SK-N-SH (cell line): ENCODE measurements around the gene BNIP2. TPM values are rescaled to one million over a fixed set of nuclear protein-coding genes. Genes with fewer than 3 reads are reported as not detected.

ENCODE experiments used
- CTCF ChIA-PET: fragments of 300-600, 350-600 bp; formaldehyde crosslinking; extraction: SDS; loops from one replicate; lab custom pipeline; 2021; lab: Yijun Ruan, JAX
- POLR2A ChIA-PET: fragments of 350-600 bp; sonication (Branson Sonifier 250); formaldehyde crosslinking; extraction: SDS; loops from one replicate; lab custom pipeline; 2020; ENCODE audit warnings: antibody characterized with exemption, inconsistent platforms; lab: Yijun Ruan, JAX
- DNase-seq: peaks from one replicate; pipeline ENCODE4 v3.0.0; 2012
- H2AFZ ChIP-seq: fragments of 200-600 bp; sonication (generic); 2 replicates; pipeline ENCODE4 v1.8.1; 2016; ENCODE audit warnings: antibody characterized with exemption, mild to moderate bottlenecking, low read depth
- H3F3A ChIP-seq: fragments of 200-600 bp; sonication (generic); replicated peaks from 2 replicates; pipeline ENCODE3; 2016; ENCODE audit warnings: antibody characterized with exemption, mild to moderate bottlenecking; ENCODE audit not compliant: insufficient read depth
- H3K27ac ChIP-seq, 2 experiments: fragments of 200-500 bp in 1 of 2; fragments of 200-600 bp in 1 of 2; sonication (Bioruptor generic) in 1 of 2; sonication (generic), shearing (Covaris generic) in 1 of 2; 2 replicates each; pipeline versions ENCODE4 v1.5.1 to v1.6.1; 2014 to 2016; ENCODE audit warnings: low read depth in 2 of 2, inconsistent platforms in 1 of 2, low read length in 1 of 2, mild to moderate bottlenecking in 1 of 2, mixed read lengths in 1 of 2
- H3K27me3 ChIP-seq: fragments of 200-600 bp; sonication (generic), shearing (Covaris generic); 2 replicates; pipeline ENCODE4 v1.6.1; 2016; ENCODE audit warnings: mixed run types; ENCODE audit not compliant: insufficient read depth
- H3K36me3 ChIP-seq, 2 experiments: fragments of 200-500 bp in 1 of 2; fragments of 200-600 bp in 1 of 2; sonication (Bioruptor generic) in 1 of 2; sonication (generic) in 1 of 2; replicated peaks in 1 of 2; 2 replicates each; pipeline versions ENCODE3 to v1.5.1; 2014 to 2016; ENCODE audit warnings: low read length in 1 of 2, mild to moderate bottlenecking in 1 of 2; ENCODE audit not compliant: insufficient read depth in 2 of 2, control insufficient read depth in 1 of 2
- H3K4me1 ChIP-seq, 2 experiments: fragments of 200-500 bp in 1 of 2; fragments of 200-600 bp in 1 of 2; sonication (Bioruptor generic) in 1 of 2; sonication (generic), shearing (Covaris generic) in 1 of 2; 2 replicates each; pipeline versions ENCODE4 v1.5.1 to v1.6.1; 2014 to 2016; ENCODE audit warnings: low read depth in 1 of 2, low read length in 1 of 2, mixed run types in 1 of 2; ENCODE audit not compliant: insufficient read depth in 2 of 2, control insufficient read depth in 1 of 2
- H3K4me2 ChIP-seq: fragments of 200-600 bp; sonication (generic), shearing (Covaris generic); 2 replicates; pipeline ENCODE4 v1.6.1; 2017; ENCODE audit warnings: mixed run types
- H3K4me3 ChIP-seq, 2 experiments: fragments of 200-500 bp in 1 of 2; fragments of 200-600 bp in 1 of 2; sonication (Bioruptor generic) in 1 of 2; sonication (generic), shearing (Covaris generic) in 1 of 2; 2 replicates each; pipeline versions ENCODE4 v1.5.1 to v1.8.1; 2014 to 2016; ENCODE audit warnings: low read depth in 2 of 2, inconsistent platforms in 1 of 2, low read length in 1 of 2, mild to moderate bottlenecking in 1 of 2, mixed read lengths in 1 of 2, moderate library complexity in 1 of 2
- H3K79me2 ChIP-seq: fragments of 200-600 bp; sonication (generic); 2 replicates; pipeline ENCODE4 v1.8.1; 2017; ENCODE audit warnings: mild to moderate bottlenecking; ENCODE audit not compliant: insufficient read depth
- H3K9ac ChIP-seq: fragments of 200-600 bp; sonication (generic); 2 replicates; pipeline ENCODE4 v1.6.1; 2017; ENCODE audit warnings: mixed run types
- H3K9me2 ChIP-seq: fragments of 200-600 bp; sonication (generic); 2 replicates; pipeline ENCODE4 v1.6.1; 2017; ENCODE audit warnings: mixed run types
- H3K9me3 ChIP-seq: fragments of 200-600 bp; sonication (generic); 2 replicates; pipeline ENCODE4 v1.6.1; 2017; ENCODE audit warnings: mixed run types, mild to moderate bottlenecking, moderate library complexity
- H4K20me1 ChIP-seq: fragments of 200-600 bp; sonication (generic); 2 replicates; pipeline ENCODE4 v1.6.1; 2017; ENCODE audit warnings: mild to moderate bottlenecking, mixed run types; ENCODE audit not compliant: insufficient read depth
- EP300 ChIP-seq, 2 experiments: IDR thresholded peaks; 2 replicates each; pipeline versions ENCODE4 v1.4.0 to v1.6.1; 2012; ENCODE audit warnings: borderline replicate concordance in 1 of 2, low read depth in 1 of 2, low read length in 1 of 2
- GATA2 ChIP-seq: sonication (generic); formaldehyde crosslinking; IDR thresholded peaks from 2 replicates; pipeline ENCODE4 v1.5.0; 2020; ENCODE audit warnings: mild to moderate bottlenecking, missing genetic modification reagents
- MXI1 ChIP-seq: IDR thresholded peaks from 2 replicates; pipeline ENCODE4 v1.6.1; 2012; ENCODE audit warnings: mild to moderate bottlenecking, low read depth, low read length, improper control_type of control experiment
- RCOR1 ChIP-seq: fragments of 150-350 bp; IDR thresholded peaks from 2 replicates; pipeline ENCODE4 v1.6.1; 2017; ENCODE audit warnings: antibody characterized with exemption, low read length
- REST ChIP-seq: IDR thresholded peaks from 2 replicates; pipeline ENCODE4 v1.6.1; 2012; ENCODE audit warnings: mild to moderate bottlenecking, low read depth, low read length, moderate library complexity
- TCF12 ChIP-seq: IDR thresholded peaks from 2 replicates; pipeline ENCODE4 v1.4.0; 2012
- USF1 ChIP-seq: IDR thresholded peaks from 2 replicates; pipeline ENCODE4 v1.4.0; 2012; ENCODE audit warnings: low read depth, borderline replicate concordance
- USF2 ChIP-seq: fragments of 150-350 bp; IDR thresholded peaks from 2 replicates; pipeline ENCODE4 v1.6.1; 2017; ENCODE audit warnings: antibody characterized with exemption, low read length, low read depth, borderline replicate concordance
- WGBS: methylation state at CpG from one replicate; pipeline ENCODE4 v1.1.6; 2017; ENCODE audit warnings: low lambda C conversion rate; 5-methylcytosine and 5-hydroxymethylcytosine counted together
- polyA plus RNA-seq, 3 experiments: library from polyadenylated mRNA; depleted of rRNA; stranded (reverse); fragments of >200 nt; gene quantifications; 2 replicates each; pipeline ENCODE4 v1.2.3, GENCODE V29; 2012

Gene BNIP2
- polyA plus RNA-seq, 1 of the 3 experiments (the other 2 are of a cell fraction) = 67.7 TPM

- Histone ChIP-seq H3K27me3 (peaks cover 38% of the 10 kb centered on the region; the same call in 1 of the 2 replicates), H2AFZ (no peak overlapping the region)
These were observed 33.4 kb upstream of the BNIP2 start for GRCh38 chr15:59722476-59722875.

GRCh38 chr15:59722037-59722436 is 32.9 kb upstream of the BNIP2 start:
- Histone ChIP-seq H3K9me3 (no peaks in the 10 kb centered on the region), H4K20me1 (no peaks in the 10 kb centered on the region), H2AFZ (no peak overlapping the region), H3K36me3 (no peaks in the 10 kb centered on the region), H3K9me2 (no peaks in the 10 kb centered on the region), H3K4me1 (no peaks in the 10 kb centered on the region), H3K9ac (no peak overlapping the region), H3K27ac (no peak overlapping the region), H3K4me3 (no peak overlapping the region)
- WGBS = 58% methylated on average over 7 of the region's 7 CpGs
- ChIA-PET POLR2A (no interaction called here), CTCF (interaction anchor here (0.6 to 1.3 kb wide), 2 partner anchors 10 to 200 kb away, joined by 3 read pairs; no protein-coding TSS in a partner anchor)
- DNase-seq = no peak
- TF ChIP-seq MXI1 (no peak), RCOR1 (no peak), EP300 (IDR thresholded peaks at IDR 0.05; ENCODE audit: borderline replicate concordance in 1 of 2, low read depth in 1 of 2, low read length in 1 of 2) (no peak)
- TF ChIP-seq, all 33 proteins: peak for 0
- Histone ChIP-seq H3K4me2 (no peak overlapping the region), H3K27me3 (peaks cover 33% of the 10 kb centered on the region; the same call in 1 of the 2 replicates), H3K79me2 (no peaks in the 10 kb centered on the region), H3F3A (no peaks in the 10 kb centered on the region)

More at GRCh38 chr15:59722476-59722875, 33.4 kb upstream of the BNIP2 start:
- TF ChIP-seq USF1 = no peak
- TF ChIP-seq REST = no peak
- no peaks in the 10 kb centered on the region for H3K9me3 ChIP-seq
- no peak overlapping the region for H3K4me3 ChIP-seq
- no peaks in the 10 kb centered on the region for H3F3A ChIP-seq
- H4K20me1 ChIP-seq = no peaks in the 10 kb centered on the region
- H3K9me2 ChIP-seq = no peaks in the 10 kb centered on the region
- ChIA-PET POLR2A (no interaction called here), CTCF (interaction anchor here (0.6 to 1.3 kb wide), 2 partner anchors 9 to 200 kb away, joined by 3 read pairs; no protein-coding TSS in a partner anchor)
- H3K79me2 ChIP-seq = no peaks in the 10 kb centered on the region
- no peak for DNase-seq
- no peaks in the 10 kb centered on the region for H3K36me3 ChIP-seq
- 53% methylated on average over 7 of the region's 7 CpGs for WGBS
- H3K9ac ChIP-seq = no peak overlapping the region
- H3K4me1 ChIP-seq = no peaks in the 10 kb centered on the region
- H3K27ac ChIP-seq = no peak overlapping the region
- no peak overlapping the region for H3K4me2 ChIP-seq

GRCh38 chr15:59721411-59721810 is 32.3 kb upstream of the BNIP2 start:
- Histone ChIP-seq H3K36me3 (no peaks in the 10 kb centered on the region), H2AFZ (no peak overlapping the region), H3K9ac (no peak overlapping the region), H3K79me2 (no peaks in the 10 kb centered on the region), H3K27me3 (peaks cover 27% of the 10 kb centered on the region; the same call in 1 of the 2 replicates), H3K9me2 (no peaks in the 10 kb centered on the region), H3K4me1 (no peaks in the 10 kb centered on the region), H3K9me3 (no peaks in the 10 kb centered on the region), H3K27ac (no peak overlapping the region), H3F3A (no peaks in the 10 kb centered on the region), H4K20me1 (no peaks in the 10 kb centered on the region), H3K4me3 (no peak overlapping the region), H3K4me2 (no peak overlapping the region)
- ChIA-PET POLR2A (no interaction called here), CTCF (no interaction called here)
- WGBS = 52% methylated on average over 2 of the region's 2 CpGs
- no peak for DNase-seq
- TF ChIP-seq MXI1 (no peak), TCF12 (no peak), GATA2 (CRISPR knock-in tag) (no peak), USF2 (no peak)
